ENCODE measurements around the gene COG2.

GRCh38 chr1:230646710-230647302, 4.5 kb downstream of the COG2 start:
- TF ChIP-seq POLR2A (IDR thresholded peaks at IDR 0.05; ENCODE audit: low read length) (no peak), GATA1 (IDR thresholded peaks at IDR 0.05; ENCODE audit: low read depth, low read length) (no peak)

Data from erythroblast (primary cell).